Small intestine (tissue), 7 donors: ENCODE data around the gene LITAF. TPM values are rescaled to one million over a fixed set of nuclear protein-coding genes. Genes with fewer than 3 reads are reported as not detected.

Experiments used
- DNase-seq, 2 donors: peaks; one replicate each; pipeline versions ENCODE4 v3.0.0 to v3.0.0-alpha.2; 2013
- FAIRE-seq: peaks from 2 replicates; lab custom pipeline; 2012; peaks lifted over from hg19 to GRCh38; lab: Jason Lieb, UNC
- H3K27ac ChIP-seq, 3 donors: one replicate each; pipeline ENCODE4 v1.5.1; 2013; ENCODE audit warnings: low read length in 2 of 3, mild to moderate bottlenecking in 2 of 3, control low read depth in 1 of 3, inconsistent platforms in 1 of 3, low read depth in 1 of 3, moderate library complexity in 1 of 3
- H3K27me3 ChIP-seq, 3 donors: one replicate each; pipeline ENCODE4 v1.6.1; 2013; ENCODE audit warnings: low read length in 3 of 3, inconsistent platforms in 1 of 3; ENCODE audit not compliant: control insufficient read depth in 3 of 3, insufficient read depth in 3 of 3
- H3K36me3 ChIP-seq, 3 donors: one replicate each; pipeline ENCODE4 v1.6.1; 2013; ENCODE audit warnings: low read length in 3 of 3, inconsistent platforms in 1 of 3, low read depth in 1 of 3, mild to moderate bottlenecking in 1 of 3, moderate library complexity in 1 of 3; ENCODE audit not compliant: control insufficient read depth in 3 of 3, insufficient read depth in 2 of 3
- H3K4me1 ChIP-seq, 3 donors: one replicate each; pipeline ENCODE4 v1.6.1; 2013; ENCODE audit warnings: low read length in 2 of 3, inconsistent platforms in 1 of 3, low read depth in 1 of 3, mild to moderate bottlenecking in 1 of 3, moderate library complexity in 1 of 3; ENCODE audit not compliant: control insufficient read depth in 3 of 3, insufficient read depth in 2 of 3
- H3K4me3 ChIP-seq, 3 donors: one replicate each; pipeline ENCODE4 v1.5.1; 2013; ENCODE audit warnings: low read length in 3 of 3, control low read depth in 1 of 3, inconsistent platforms in 1 of 3, low read depth in 1 of 3, mild to moderate bottlenecking in 1 of 3, moderate library complexity in 1 of 3
- H3K9me3 ChIP-seq, 2 donors: one replicate each; pipeline ENCODE4 v1.6.1; 2013; ENCODE audit warnings: low read depth in 1 of 2, low read length in 1 of 2; ENCODE audit not compliant: control insufficient read depth in 2 of 2, insufficient read depth in 1 of 2
- WGBS, 3 donors: extraction: QIAGEN DNeasy Blood & Tissue Kit; methylation state at CpG; one replicate each; pipeline ENCODE4 v1.1.7; 2013; 5-methylcytosine and 5-hydroxymethylcytosine counted together
- polyA plus RNA-seq, 4 donors: library from polyadenylated mRNA; stranded (reverse) in 3 of 4; unstranded in 1 of 4; fragments of 200-250 nt in 3 of 4; fragments of 120-200 nt in 1 of 4; gene quantifications; one replicate each; pipeline versions ENCODE4 v1.2.1 to v1.2.3, GENCODE V29; 2013
- donor health status: healthy with polysubstance abuse.
- donor health status: control.
- donor health status: control.
- donor health status: Bipolar disorder and iron deficiency.
- donor health status: healthy.

LITAF gene
- polyA plus RNA-seq, 4 donors: 18.1 to 112 (median 46.2) TPM

GRCh38 chr16:11528053-11528452, 58.7 kb downstream of the LITAF start:
- DNase-seq: peak in 1 of 2 donors; percentile 18
- WGBS, 3 donors: 53 to 77% (median 58%) methylated on average over 11 of the region's 11 CpGs
- Histone ChIP-seq H3K27me3 (peaks cover 0 to 18% (median 0%) of the 10 kb centered on the region in 3 donors), H3K27ac (no peak overlapping the region), H3K4me3 (no peak overlapping the region), H3K4me1 (no peaks in the 10 kb centered on the region), H3K36me3 (no peaks in the 10 kb centered on the region), H3K9me3 (no peaks in the 10 kb centered on the region)
- no peak for FAIRE-seq

GRCh38 chr16:11526655-11527350, 59.9 kb downstream of the LITAF start:
- Histone ChIP-seq H3K4me3 (no peak overlapping the region), H3K4me1 (no peaks in the 10 kb centered on the region), H3K27ac (no peak overlapping the region), H3K36me3 (no peaks in the 10 kb centered on the region), H3K9me3 (no peaks in the 10 kb centered on the region), H3K27me3 (peaks cover 0 to 18% (median 0%) of the 10 kb centered on the region in 3 donors)
- FAIRE-seq (no peak), DNase-seq (no peak)
- 49 to 79% (median 71%) methylated on average over 18 of the region's 18 CpGs for WGBS, 3 donors

GRCh38 chr16:11524098-11524760, 62.5 kb downstream of the LITAF start:
- Histone ChIP-seq H3K27me3 (peaks cover 0 to 18% (median 0%) of the 10 kb centered on the region in 3 donors), H3K9me3 (peaks cover 0 to 7% of the 10 kb centered on the region in 2 donors), H3K4me3 (no peak overlapping the region), H3K27ac (no peak overlapping the region), H3K4me1 (no peaks in the 10 kb centered on the region), H3K36me3 (no peaks in the 10 kb centered on the region)
- DNase-seq: no peak
- no peak for FAIRE-seq
- 80 to 83% (median 81%) methylated on average over 5 to 6 of the region's 6 CpGs for WGBS, 3 donors

- Histone ChIP-seq H3K27ac (no peak overlapping the region), H3K9me3 (peaks cover 0 to 7% of the 10 kb centered on the region in 2 donors), H3K4me1 (no peaks in the 10 kb centered on the region), H3K36me3 (no peaks in the 10 kb centered on the region), H3K4me3 (no peak overlapping the region), H3K27me3 (peaks cover 0 to 6% (median 0%) of the 10 kb centered on the region in 3 donors)
- DNase-seq (no peak), FAIRE-seq (no peak)
- WGBS, 3 donors: 63 to 90% (median 73%) methylated on average over 1 of the region's 1 CpG
These were observed 65.7 kb downstream of the LITAF start for GRCh38 chr16:11521055-11521454.

GRCh38 chr16:11520442-11520841, 66.3 kb downstream of the LITAF start:
- WGBS, 3 donors: 93 to 98% (median 97%) methylated on average over 10 of the region's 10 CpGs
- Histone ChIP-seq H3K36me3 (no peaks in the 10 kb centered on the region), H3K4me1 (no peaks in the 10 kb centered on the region), H3K27me3 (peaks cover 0 to 4% (median 0%) of the 10 kb centered on the region in 3 donors), H3K9me3 (peaks cover 0 to 7% of the 10 kb centered on the region in 2 donors), H3K27ac (no peak overlapping the region), H3K4me3 (no peak overlapping the region)
- DNase-seq (no peak), FAIRE-seq (no peak)

- no peaks in the 10 kb centered on the region for H3K27me3 ChIP-seq
- H3K4me3 ChIP-seq: no peak overlapping the region
- no peak for FAIRE-seq
- H3K36me3 ChIP-seq: no peaks in the 10 kb centered on the region
- peaks cover 0 to 7% of the 10 kb centered on the region in 2 donors for H3K9me3 ChIP-seq
- 84 to 92% (median 89%) methylated on average over 5 of the region's 5 CpGs for WGBS, 3 donors
- H3K27ac ChIP-seq: no peak overlapping the region
- H3K4me1 ChIP-seq: no peaks in the 10 kb centered on the region
- DNase-seq: no peak
These were observed 68.8 kb downstream of the LITAF start for GRCh38 chr16:11517961-11518360.

GRCh38 chr16:11515540-11516430, 70.9 kb downstream of the LITAF start:
- 74 to 81% (median 79%) methylated on average over 10 to 13 of the region's 13 CpGs for WGBS, 3 donors
- DNase-seq (no peak), FAIRE-seq (no peak)
- Histone ChIP-seq H3K4me1 (no peaks in the 10 kb centered on the region), H3K27ac (no peak overlapping the region), H3K9me3 (no peaks in the 10 kb centered on the region), H3K4me3 (no peak overlapping the region), H3K27me3 (no peaks in the 10 kb centered on the region), H3K36me3 (no peaks in the 10 kb centered on the region)

- no peaks in the 10 kb centered on the region for H3K4me1 ChIP-seq
- H3K4me3 ChIP-seq: no peak overlapping the region
- FAIRE-seq (no peak), DNase-seq (no peak)
- no peak overlapping the region for H3K27ac ChIP-seq
- no peaks in the 10 kb centered on the region for H3K27me3 ChIP-seq
- WGBS, 3 donors: 86 to 95% (median 89%) methylated on average over 14 of the region's 14 CpGs
- H3K9me3 ChIP-seq: no peaks in the 10 kb centered on the region
- H3K36me3 ChIP-seq: no peaks in the 10 kb centered on the region
These were observed 72.4 kb downstream of the LITAF start for GRCh38 chr16:11514283-11514682.
